Liver (tissue), 9 donors: ENCODE data around the gene HRH1. TPM values are rescaled to one million over a fixed set of nuclear protein-coding genes. Genes with fewer than 3 reads are reported as not detected.
"Not testable (repeated sequence)": the region's sequence is repeated elsewhere in the genome, so short reads cannot be mapped to it uniquely, and the experiment has no call there.

Source experiments
- DNase-seq: peaks from one replicate; pipeline ENCODE4 v3.0.0-alpha.2; 2017; ENCODE audit warnings: low spot score
- H3K27ac ChIP-seq, 2 donors: one replicate each; pipeline ENCODE4 v1.7.0; 2013; ENCODE audit warnings: inconsistent platforms in 2 of 2, low read length in 2 of 2, control low read depth in 1 of 2, low read depth in 1 of 2, mild to moderate bottlenecking in 1 of 2
- H3K27me3 ChIP-seq, 4 donors: one replicate each; pipeline versions ENCODE4 v1.6.1 to v1.7.0; 2013; ENCODE audit warnings: low read length in 3 of 4, inconsistent platforms in 1 of 4, mild to moderate bottlenecking in 1 of 4, moderate library complexity in 1 of 4; ENCODE audit not compliant: control insufficient read depth in 4 of 4, insufficient read depth in 4 of 4
- H3K36me3 ChIP-seq, 4 donors: one replicate each; pipeline versions ENCODE4 v1.6.1 to v1.7.0; 2013; ENCODE audit warnings: low read length in 3 of 4, mild to moderate bottlenecking in 3 of 4, low read depth in 1 of 4, moderate library complexity in 1 of 4; ENCODE audit not compliant: control insufficient read depth in 4 of 4, insufficient read depth in 3 of 4
- H3K4me1 ChIP-seq, 4 donors: one replicate each; pipeline versions ENCODE4 v1.6.1 to v1.7.0; 2013; ENCODE audit warnings: low read length in 3 of 4, mild to moderate bottlenecking in 3 of 4, moderate library complexity in 1 of 4; ENCODE audit not compliant: control insufficient read depth in 4 of 4, insufficient read depth in 4 of 4
- H3K4me3 ChIP-seq, 3 donors: one replicate each; pipeline versions ENCODE4 v1.6.1 to v1.7.0; 2013; ENCODE audit warnings: low read length in 3 of 3, control low read depth in 1 of 3, low read depth in 1 of 3, mild to moderate bottlenecking in 1 of 3
- H3K9ac ChIP-seq, 2 donors: one replicate each; pipeline ENCODE4 v1.7.0; 2013; ENCODE audit warnings: low read length in 2 of 2, mild to moderate bottlenecking in 2 of 2, moderate library complexity in 2 of 2, control low read depth in 1 of 2, low read depth in 1 of 2
- H3K9me3 ChIP-seq, 4 donors: one replicate each; pipeline versions ENCODE4 v1.6.1 to v1.7.0; 2013; ENCODE audit warnings: low read length in 3 of 4; ENCODE audit not compliant: control insufficient read depth in 4 of 4
- ATF3 ChIP-seq: IDR thresholded peaks from 2 replicates; pipeline ENCODE4 v1.6.1; 2016; ENCODE audit warnings: antibody characterized with exemption
- CTCF ChIP-seq: fragments of 150-350 bp; IDR thresholded peaks from 2 replicates; pipeline ENCODE4 v1.5.1; 2017; ENCODE audit warnings: improper control_type of control experiment, low read depth, low read length; ENCODE audit not compliant: missing input control
- EGR1 ChIP-seq, 2 donors: IDR thresholded peaks; 2 replicates each; pipeline ENCODE4 v1.6.1; 2016 to 2018; ENCODE audit warnings: antibody characterized with exemption in 2 of 2, low read depth in 2 of 2
- FOXA1 ChIP-seq: IDR thresholded peaks from 2 replicates; pipeline ENCODE4 v1.6.1; 2016; ENCODE audit warnings: antibody characterized with exemption
- FOXA2 ChIP-seq: IDR thresholded peaks from 2 replicates; pipeline ENCODE4 v1.6.1; 2016; ENCODE audit warnings: antibody characterized with exemption
- GABPA ChIP-seq, 2 donors: IDR thresholded peaks in 1 of 2; conservative IDR thresholded peaks in 1 of 2; 2 replicates each; pipeline ENCODE4 v1.6.1; 2016; ENCODE audit warnings: antibody characterized with exemption in 2 of 2, mild to moderate bottlenecking in 1 of 2, moderate library complexity in 1 of 2
- HNF4A ChIP-seq, 2 donors: conservative IDR thresholded peaks; 2 replicates each; pipeline ENCODE4 v1.6.1; 2016; ENCODE audit warnings: antibody characterized with exemption in 2 of 2, mild to moderate bottlenecking in 2 of 2
- HNF4G ChIP-seq: IDR thresholded peaks from 2 replicates; pipeline ENCODE4 v1.6.1; 2016; ENCODE audit warnings: antibody characterized with exemption
- JUND ChIP-seq, 2 donors: IDR thresholded peaks; 2 replicates each; pipeline ENCODE4 v1.6.1; 2016; ENCODE audit warnings: antibody characterized with exemption in 2 of 2
- MAX ChIP-seq: IDR thresholded peaks from 2 replicates; pipeline ENCODE4 v1.6.1; 2016; ENCODE audit warnings: antibody characterized with exemption
- NR2F2 ChIP-seq: IDR thresholded peaks from 2 replicates; pipeline ENCODE4 v1.6.1; 2016; ENCODE audit warnings: antibody characterized with exemption
- RAD21 ChIP-seq, 2 donors: IDR thresholded peaks; 2 replicates each; pipeline ENCODE4 v1.6.1; 2016; ENCODE audit warnings: antibody characterized with exemption in 2 of 2, mild to moderate bottlenecking in 2 of 2
- REST ChIP-seq: IDR thresholded peaks from 2 replicates; pipeline ENCODE4 v1.6.1; 2016; ENCODE audit warnings: antibody characterized with exemption, mild to moderate bottlenecking
- RXRA ChIP-seq, 2 donors: IDR thresholded peaks; 2 replicates each; pipeline ENCODE4 v1.6.1; 2017 to 2018; ENCODE audit warnings: antibody characterized with exemption in 2 of 2, mild to moderate bottlenecking in 1 of 2
- SP1 ChIP-seq: IDR thresholded peaks from 2 replicates; pipeline ENCODE4 v1.6.1; 2018; ENCODE audit warnings: antibody characterized with exemption, mild to moderate bottlenecking
- TAF1 ChIP-seq: conservative IDR thresholded peaks from 2 replicates; pipeline ENCODE4 v1.6.1; 2016; ENCODE audit warnings: antibody characterized with exemption, mild to moderate bottlenecking
- YY1 ChIP-seq: IDR thresholded peaks from 2 replicates; pipeline ENCODE4 v1.6.1; 2016; ENCODE audit warnings: antibody characterized with exemption, mild to moderate bottlenecking
- ZBTB33 ChIP-seq: IDR thresholded peaks from 2 replicates; pipeline ENCODE4 v1.6.1; 2016; ENCODE audit warnings: antibody characterized with exemption
- whole genome bisulfite sequencing: extraction: QIAGEN DNeasy Blood & Tissue Kit; methylation state at CpG from one replicate; pipeline ENCODE4 v1.1.7; 2013; 5-methylcytosine and 5-hydroxymethylcytosine counted together
- polyA plus RNA-seq, 2 donors: library from polyadenylated mRNA; stranded (reverse) in 1 of 2; unstranded in 1 of 2; fragments of 200-250 nt in 1 of 2; fragments of >200 nt in 1 of 2; fragmentation: Nextera tagmentation in 1 of 2; extraction: Ambion mirVana in 1 of 2; gene quantifications; one replicate each; pipeline versions ENCODE4 v1.2.1 to v1.2.3, GENCODE V29; 2013 to 2015
- total RNA-seq, 2 donors: library from RNA; depleted of rRNA; stranded (reverse); fragments of >200 nt; gene quantifications; one replicate each; pipeline ENCODE4 v1.2.3, GENCODE V29; 2014
- donor health status: healthy.
- donor health status: healthy.
- donor health status: healthy.
- donor health status: healthy.
- donor health status: healthy.

HRH1 gene
- total and polyA plus RNA-seq, 4 donors: 0.07 to 1.3 (median 0.31) TPM

GRCh38 chr3:11173828-11174465, 19.7 kb downstream of the HRH1 start:
- Histone ChIP-seq H3K4me1 (no peaks in the 10 kb centered on the region), H3K27ac (no peak overlapping the region), H3K4me3 (no peak overlapping the region), H3K9ac (no peak overlapping the region), H3K9me3 (no peaks in the 10 kb centered on the region), H3K36me3 (no peaks in the 10 kb centered on the region), H3K27me3 (no peaks in the 10 kb centered on the region)
- WGBS: 91% methylated on average over 4 of the region's 4 CpGs
- no peak for DNase-seq
- no peak for TF ChIP-seq CTCF
- no peak for TF ChIP-seq HNF4G

- no peak for DNase-seq
- Histone ChIP-seq H3K27me3 (no peaks in the 10 kb centered on the region), H3K4me3 (no peak overlapping the region), H3K27ac (no peak overlapping the region), H3K9me3 (no peaks in the 10 kb centered on the region), H3K36me3 (no peaks in the 10 kb centered on the region), H3K9ac (no peak overlapping the region), H3K4me1 (no peaks in the 10 kb centered on the region)
- TF ChIP-seq FOXA1 (no peak), RXRA (IDR thresholded peaks at IDR 0.05) (no peak), JUND (IDR thresholded peaks at IDR 0.05) (no peak), HNF4G (no peak), TAF1 (no peak), GABPA (IDR thresholded peaks at IDR 0.05 in 1 of 2, conservative IDR thresholded peaks at IDR 0.05 in 1 of 2) (no peak), MAX (no peak), REST (no peak), NR2F2 (no peak), ATF3 (no peak), ZBTB33 (no peak), EGR1 (IDR thresholded peaks at IDR 0.05; ENCODE audit: low read depth in 2 of 2) (no peak), FOXA2 (no peak), YY1 (no peak), RAD21 (IDR thresholded peaks at IDR 0.05) (no peak), CTCF (no peak), HNF4A (conservative IDR thresholded peaks at IDR 0.05) (no peak), SP1 (no peak)
- 88% methylated on average over 8 of the region's 8 CpGs for WGBS
Measured at GRCh38 chr3:11178421-11178820, 24.1 kb downstream of the HRH1 start.

GRCh38 chr3:11184328-11184969, 30.2 kb downstream of the HRH1 start:
- not testable (repeated sequence) for DNase-seq, H3K36me3 ChIP-seq, H3K9me3 ChIP-seq, H3K9ac ChIP-seq, H3K27ac ChIP-seq, H3K27me3 ChIP-seq, H3K4me3 ChIP-seq, H3K4me1 ChIP-seq
- WGBS: 83% methylated on average over 15 of the region's 15 CpGs
